DOHH2 (cell line): ENCODE results near the gene SCFD2.

Source experiments
- EZH2phosphoT487 ChIP-seq: fragments of 200-600 bp; sonication (generic); IDR thresholded peaks from 2 replicates; pipeline ENCODE4 v1.6.1; 2017; ENCODE audit warnings: borderline replicate concordance, mild to moderate bottlenecking, antibody characterized with exemption, low read length, moderate library complexity, mixed read lengths
- TF ChIP-seq, protein P1 (sequence below): fragments of 200-600 bp; sonication (generic); IDR thresholded peaks from one replicate; pipeline ENCODE4 v1.5.1; 2014; ENCODE audit warnings: antibody characterized with exemption, mild to moderate bottlenecking, low read depth, low read length; ENCODE audit not compliant: poor library complexity, severe bottlenecking

DNA sequence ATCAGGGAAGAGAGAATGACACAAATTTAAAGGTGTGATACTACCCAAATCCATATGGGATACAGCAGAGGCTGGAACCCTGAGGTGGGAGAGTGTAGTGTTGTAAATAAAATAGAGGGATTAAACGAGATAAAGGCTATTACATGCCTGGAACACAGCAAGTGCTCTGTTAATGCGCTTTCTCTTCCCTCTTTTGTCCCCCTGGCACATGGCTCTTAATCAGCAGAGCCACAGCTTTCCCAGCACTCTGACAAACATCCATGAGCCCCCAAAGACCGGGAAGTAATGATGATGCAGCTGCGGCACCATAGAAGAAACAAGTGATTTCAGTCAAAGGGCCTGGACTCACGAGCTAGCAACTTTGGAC lies 417.8 kb downstream of the SCFD2 start:
- TF ChIP-seq, protein P1, sequence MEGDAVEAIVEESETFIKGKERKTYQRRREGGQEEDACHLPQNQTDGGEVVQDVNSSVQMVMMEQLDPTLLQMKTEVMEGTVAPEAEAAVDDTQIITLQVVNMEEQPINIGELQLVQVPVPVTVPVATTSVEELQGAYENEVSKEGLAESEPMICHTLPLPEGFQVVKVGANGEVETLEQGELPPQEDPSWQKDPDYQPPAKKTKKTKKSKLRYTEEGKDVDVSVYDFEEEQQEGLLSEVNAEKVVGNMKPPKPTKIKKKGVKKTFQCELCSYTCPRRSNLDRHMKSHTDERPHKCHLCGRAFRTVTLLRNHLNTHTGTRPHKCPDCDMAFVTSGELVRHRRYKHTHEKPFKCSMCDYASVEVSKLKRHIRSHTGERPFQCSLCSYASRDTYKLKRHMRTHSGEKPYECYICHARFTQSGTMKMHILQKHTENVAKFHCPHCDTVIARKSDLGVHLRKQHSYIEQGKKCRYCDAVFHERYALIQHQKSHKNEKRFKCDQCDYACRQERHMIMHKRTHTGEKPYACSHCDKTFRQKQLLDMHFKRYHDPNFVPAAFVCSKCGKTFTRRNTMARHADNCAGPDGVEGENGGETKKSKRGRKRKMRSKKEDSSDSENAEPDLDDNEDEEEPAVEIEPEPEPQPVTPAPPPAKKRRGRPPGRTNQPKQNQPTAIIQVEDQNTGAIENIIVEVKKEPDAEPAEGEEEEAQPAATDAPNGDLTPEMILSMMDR, result no peak
- TF ChIP-seq EZH2phosphoT487, result no peak
